SH-SY5Y (cell line): ENCODE data around the gene ZNF354B.

Experiments
- GATA2 ChIP-seq: IDR thresholded peaks from 2 replicates; pipeline ENCODE4 v1.6.1; 2011; ENCODE audit warnings: mild to moderate bottlenecking, low read depth, low read length
- GATA3 ChIP-seq: IDR thresholded peaks from 2 replicates; pipeline ENCODE4 v1.6.1; 2011; ENCODE audit warnings: low read depth, mild to moderate bottlenecking, low read length, moderate library complexity

DNA sequence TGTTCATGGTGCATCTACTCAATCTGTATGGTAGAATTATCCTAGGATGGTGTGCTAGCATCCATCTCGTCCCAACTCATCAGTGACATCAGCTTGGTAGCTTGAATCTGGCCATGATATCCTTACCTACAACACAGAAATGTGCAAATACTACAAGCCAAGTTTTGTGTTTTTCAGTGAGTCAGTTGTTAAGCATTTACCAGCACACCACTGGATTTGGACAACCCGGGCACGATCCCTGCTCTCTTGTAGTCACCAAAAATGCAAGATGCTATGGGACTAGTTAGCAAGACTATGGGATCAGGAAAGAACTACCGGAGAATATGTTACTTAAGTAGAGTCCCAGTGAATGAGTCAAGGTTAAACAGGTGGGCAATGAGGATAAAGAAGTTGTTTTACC is 32.1 kb upstream of the ZNF354B start:
- TF ChIP-seq GATA2, result no peak
- TF ChIP-seq GATA3, result no peak
